IPS-18a (cell line): ENCODE data around the gene UVRAG.

Source experiments
- H3K27ac ChIP-seq: one replicate; pipeline ENCODE4 v1.5.1; 2013; ENCODE audit warnings: low read length
- H3K27me3 ChIP-seq: one replicate; pipeline ENCODE4 v1.6.1; 2013; ENCODE audit warnings: mild to moderate bottlenecking, low read length; ENCODE audit not compliant: control insufficient read depth, insufficient read depth
- H3K36me3 ChIP-seq: one replicate; pipeline ENCODE4 v1.6.1; 2013; ENCODE audit warnings: low read depth, low read length; ENCODE audit not compliant: control insufficient read depth
- H3K4me1 ChIP-seq: one replicate; pipeline ENCODE4 v1.6.1; 2013; ENCODE audit warnings: low read depth, low read length; ENCODE audit not compliant: control insufficient read depth
- H3K4me3 ChIP-seq: one replicate; pipeline ENCODE4 v1.5.1; 2013; ENCODE audit warnings: low read length
- H3K9ac ChIP-seq: one replicate; pipeline ENCODE4 v1.6.1; 2013; ENCODE audit warnings: mild to moderate bottlenecking, low read length, moderate library complexity
- H3K9me3 ChIP-seq: one replicate; pipeline ENCODE4 v1.6.1; 2013; ENCODE audit warnings: low read depth, low read length; ENCODE audit not compliant: control insufficient read depth

The UVRAG gene

DNA sequence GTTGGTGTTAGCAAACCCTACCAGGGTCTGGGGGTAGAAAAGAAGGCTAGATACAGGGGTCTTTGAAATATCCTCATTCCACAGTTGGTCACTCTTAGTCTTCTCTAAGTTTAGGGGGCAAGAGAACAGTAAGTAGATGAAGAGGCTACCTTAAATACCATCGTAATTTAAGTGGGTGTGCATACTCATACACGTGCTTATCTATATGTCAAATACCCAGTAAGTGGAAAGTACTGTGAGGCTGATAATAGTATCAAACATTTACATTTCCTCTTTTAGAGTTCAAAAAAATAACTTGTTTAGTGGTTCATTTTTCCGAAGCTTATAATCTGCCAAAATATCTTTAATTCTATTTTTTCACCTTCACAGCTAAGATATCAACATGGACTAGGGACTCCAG, 300.5 kb downstream of the UVRAG start:
- H3K9me3 ChIP-seq, result no peaks in the 10 kb centered on the region
- no peak overlapping the region for H3K9ac ChIP-seq
- H3K27ac ChIP-seq, result no peak overlapping the region
- no peaks in the 10 kb centered on the region for H3K27me3 ChIP-seq
- no peak overlapping the region for H3K4me3 ChIP-seq
- H3K4me1 ChIP-seq, result peaks cover 12% of the 10 kb centered on the region
- no peaks in the 10 kb centered on the region for H3K36me3 ChIP-seq

DNA sequence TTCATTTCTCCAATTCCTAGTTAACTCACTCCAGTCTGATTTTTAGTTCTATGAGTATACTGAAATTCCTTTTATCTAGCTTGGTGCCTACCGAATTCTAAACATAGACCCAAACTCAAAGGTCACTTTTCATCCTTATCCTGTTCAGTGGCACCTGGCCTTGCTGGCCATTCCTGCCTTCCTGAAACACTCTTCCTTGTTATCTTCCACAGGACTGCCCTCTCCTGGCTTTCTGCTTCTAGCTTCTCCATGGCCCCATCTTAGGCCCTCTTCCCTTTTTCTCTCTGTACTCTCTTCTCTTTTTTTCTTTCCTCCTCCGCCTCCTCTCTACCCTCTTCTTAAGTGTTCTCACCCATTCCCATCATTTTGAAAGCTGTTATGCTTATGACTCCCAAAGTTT, 304.0 kb downstream of the UVRAG start:
- Histone ChIP-seq H3K4me1 (peaks cover 23% of the 10 kb centered on the region), H3K27me3 (no peaks in the 10 kb centered on the region), H3K9ac (no peak overlapping the region), H3K9me3 (no peaks in the 10 kb centered on the region), H3K4me3 (no peak overlapping the region), H3K36me3 (no peaks in the 10 kb centered on the region), H3K27ac (no peak overlapping the region)

DNA sequence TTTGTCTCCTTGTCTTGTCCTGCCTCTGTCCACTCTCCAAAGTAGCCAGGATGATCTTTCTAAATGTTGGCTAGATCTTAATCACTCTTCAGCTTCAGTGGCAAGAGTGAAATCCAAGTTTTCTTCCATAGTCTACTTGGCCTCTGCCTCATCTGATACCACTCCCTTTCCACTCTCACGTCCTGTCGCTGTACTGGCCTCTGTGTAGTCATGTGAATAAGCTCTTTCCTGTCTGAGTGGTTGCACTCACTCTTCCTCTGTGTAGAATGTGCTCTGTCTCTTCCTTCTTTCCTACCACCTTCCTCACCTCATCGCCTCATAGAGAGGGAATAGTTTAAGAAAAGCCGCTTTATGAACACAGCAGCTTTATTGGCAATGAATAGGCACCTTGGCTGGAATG, 304.8 kb downstream of the UVRAG start:
- Histone ChIP-seq H3K9ac (no peak overlapping the region), H3K27ac (no peak overlapping the region), H3K36me3 (no peaks in the 10 kb centered on the region), H3K27me3 (no peaks in the 10 kb centered on the region), H3K9me3 (no peaks in the 10 kb centered on the region), H3K4me3 (no peak overlapping the region), H3K4me1 (peaks cover 23% of the 10 kb centered on the region)

DNA sequence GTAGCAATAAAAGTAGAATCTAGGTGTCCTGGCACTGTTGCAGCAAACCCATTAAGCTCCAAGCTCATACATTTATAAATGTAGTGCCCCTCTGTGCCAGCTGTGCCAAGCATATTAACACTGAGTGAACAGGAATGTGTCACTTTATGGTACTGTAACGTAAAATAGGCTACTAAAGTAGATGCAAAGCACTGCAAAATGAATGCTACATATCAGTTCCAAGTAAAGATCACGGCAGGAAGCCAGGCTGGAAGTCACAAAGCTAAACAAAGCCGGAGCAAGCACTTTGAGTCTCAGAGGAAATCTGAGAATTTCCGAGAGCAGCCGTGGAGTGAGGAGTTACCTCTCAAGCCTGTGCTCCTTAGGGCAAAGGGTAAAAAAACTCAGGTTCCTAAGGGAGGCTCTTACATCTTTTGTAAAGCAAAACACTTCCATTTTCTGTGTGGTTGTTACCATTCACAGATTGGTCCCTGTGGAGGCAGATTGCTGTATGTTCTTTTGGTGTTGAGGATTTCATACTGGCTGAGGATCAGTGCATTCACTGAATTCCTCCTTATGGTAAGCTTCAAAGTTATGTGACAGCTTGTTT, 305.6 kb downstream of the UVRAG start:
- Histone ChIP-seq H3K9me3 (no peaks in the 10 kb centered on the region), H3K27me3 (no peaks in the 10 kb centered on the region), H3K9ac (no peak overlapping the region), H3K4me3 (peak overlapping the region; percentile 21), H3K36me3 (no peaks in the 10 kb centered on the region), H3K27ac (no peak overlapping the region), H3K4me1 (peaks cover 23% of the 10 kb centered on the region)

DNA sequence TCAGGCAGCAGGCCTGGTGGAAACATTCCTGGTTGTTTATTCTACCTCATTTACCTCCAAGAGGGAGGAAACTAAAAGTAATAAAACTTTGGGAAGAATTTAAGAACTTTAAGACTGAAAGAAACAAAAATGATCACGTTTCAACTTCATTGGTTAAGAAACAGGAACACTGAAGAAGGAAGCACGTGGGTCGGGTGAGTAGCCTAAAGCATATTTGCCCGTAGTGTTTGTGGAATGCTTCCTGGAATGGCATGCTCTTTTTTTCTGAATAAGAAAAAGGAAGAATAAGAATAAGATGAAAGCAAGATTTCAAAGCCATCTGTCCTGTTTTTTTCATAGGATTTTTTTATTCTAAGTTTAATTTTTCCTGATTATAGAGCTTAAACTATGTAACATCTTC, 308.2 kb downstream of the UVRAG start:
- H3K9me3 ChIP-seq, result no peaks in the 10 kb centered on the region
- no peak overlapping the region for H3K27ac ChIP-seq
- no peak overlapping the region for H3K4me3 ChIP-seq
- H3K27me3 ChIP-seq, result no peaks in the 10 kb centered on the region
- H3K9ac ChIP-seq, result no peak overlapping the region
- H3K36me3 ChIP-seq, result no peaks in the 10 kb centered on the region
- peaks cover 23% of the 10 kb centered on the region for H3K4me1 ChIP-seq

DNA sequence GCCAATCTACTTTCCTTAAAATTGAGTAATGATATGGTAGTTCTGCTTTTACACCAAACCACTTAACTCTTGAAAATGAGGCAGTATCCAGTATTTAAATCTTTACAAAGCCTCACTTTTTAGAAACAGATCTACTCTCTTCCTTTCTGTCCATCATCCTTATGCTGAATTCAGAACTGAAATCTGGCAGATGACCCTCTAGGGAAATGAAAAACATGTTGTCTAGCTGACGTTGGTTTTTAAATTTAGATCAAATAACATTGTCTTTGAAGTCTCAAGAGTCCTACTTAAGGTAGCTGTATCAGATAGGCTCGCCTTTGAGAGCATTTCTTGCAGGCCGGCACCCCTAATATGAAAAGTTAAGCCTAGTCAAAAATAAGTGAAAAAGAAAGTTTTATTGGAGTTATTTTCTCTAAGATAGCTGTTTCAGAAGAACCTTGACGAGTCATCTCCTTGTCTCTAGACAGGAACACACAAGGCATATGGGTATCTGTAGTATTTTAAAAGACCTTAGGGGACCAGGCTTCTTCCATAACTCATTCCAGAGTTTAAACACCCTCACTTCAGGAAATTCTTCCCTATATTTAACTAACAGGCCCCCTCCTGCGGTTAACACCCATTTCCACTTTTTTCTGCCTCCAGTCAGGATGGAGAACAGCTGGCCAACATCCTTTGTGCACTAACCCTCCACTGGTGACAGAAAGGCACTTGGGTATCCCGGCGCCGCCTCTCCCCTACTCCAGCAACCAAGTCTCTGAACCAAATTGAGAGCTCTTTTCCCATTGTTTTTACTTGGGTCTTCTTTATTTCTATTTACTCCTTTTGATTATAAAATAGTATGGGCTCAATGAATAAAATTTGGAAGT, 310.1 kb downstream of the UVRAG start:
- Histone ChIP-seq H3K9me3 (no peaks in the 10 kb centered on the region), H3K27me3 (no peaks in the 10 kb centered on the region), H3K27ac (no peak overlapping the region), H3K4me1 (peaks cover 15% of the 10 kb centered on the region), H3K36me3 (no peaks in the 10 kb centered on the region), H3K9ac (no peak overlapping the region), H3K4me3 (no peak overlapping the region)

DNA sequence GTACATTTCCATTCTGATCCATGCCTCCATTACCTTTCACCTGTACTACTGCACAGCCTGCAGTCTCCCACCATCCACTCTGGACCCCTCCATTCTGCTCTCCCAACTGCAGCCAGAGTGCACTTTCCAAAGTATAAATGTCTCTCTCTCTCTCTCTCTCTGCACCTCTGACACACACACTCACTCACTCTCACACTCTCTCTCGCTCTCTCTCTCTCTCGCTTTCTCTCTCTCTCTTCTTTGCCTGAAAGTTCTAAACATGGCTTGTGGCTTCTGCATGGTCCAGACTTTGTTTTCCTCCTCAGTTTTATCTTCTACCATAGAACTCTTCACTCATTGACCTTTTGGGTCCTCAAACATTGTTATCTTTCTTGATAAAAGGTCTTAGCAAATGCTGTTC, 314.7 kb downstream of the UVRAG start:
- no peak overlapping the region for H3K4me3 ChIP-seq
- no peak overlapping the region for H3K9ac ChIP-seq
- H3K27ac ChIP-seq, result no peak overlapping the region
- no peaks in the 10 kb centered on the region for H3K4me1 ChIP-seq
- H3K36me3 ChIP-seq, result no peaks in the 10 kb centered on the region
- H3K27me3 ChIP-seq, result no peaks in the 10 kb centered on the region
- no peaks in the 10 kb centered on the region for H3K9me3 ChIP-seq

DNA sequence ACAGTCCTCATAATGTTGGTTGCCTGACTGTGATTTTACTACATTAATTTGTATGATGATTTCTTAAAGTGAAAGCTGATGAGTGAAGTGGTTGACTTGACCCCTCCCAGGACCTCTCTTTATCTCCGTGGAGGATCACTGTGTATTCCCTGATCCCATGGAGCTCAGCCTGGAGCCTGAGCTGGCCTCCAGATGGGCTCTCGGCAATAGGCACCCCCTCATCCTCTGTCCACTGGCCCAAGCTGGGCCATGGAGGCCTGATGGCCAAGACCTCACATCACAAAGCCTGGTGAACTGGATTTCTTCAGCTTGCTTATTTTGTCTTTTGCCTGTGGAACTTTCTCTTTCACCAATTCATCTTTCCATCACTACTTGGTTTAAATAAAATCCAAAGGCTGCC, 316.1 kb downstream of the UVRAG start:
- H3K4me3 ChIP-seq, result no peak overlapping the region
- no peaks in the 10 kb centered on the region for H3K27me3 ChIP-seq
- no peaks in the 10 kb centered on the region for H3K36me3 ChIP-seq
- H3K27ac ChIP-seq, result no peak overlapping the region
- no peaks in the 10 kb centered on the region for H3K9me3 ChIP-seq
- no peak overlapping the region for H3K9ac ChIP-seq
- H3K4me1 ChIP-seq, result no peaks in the 10 kb centered on the region

DNA sequence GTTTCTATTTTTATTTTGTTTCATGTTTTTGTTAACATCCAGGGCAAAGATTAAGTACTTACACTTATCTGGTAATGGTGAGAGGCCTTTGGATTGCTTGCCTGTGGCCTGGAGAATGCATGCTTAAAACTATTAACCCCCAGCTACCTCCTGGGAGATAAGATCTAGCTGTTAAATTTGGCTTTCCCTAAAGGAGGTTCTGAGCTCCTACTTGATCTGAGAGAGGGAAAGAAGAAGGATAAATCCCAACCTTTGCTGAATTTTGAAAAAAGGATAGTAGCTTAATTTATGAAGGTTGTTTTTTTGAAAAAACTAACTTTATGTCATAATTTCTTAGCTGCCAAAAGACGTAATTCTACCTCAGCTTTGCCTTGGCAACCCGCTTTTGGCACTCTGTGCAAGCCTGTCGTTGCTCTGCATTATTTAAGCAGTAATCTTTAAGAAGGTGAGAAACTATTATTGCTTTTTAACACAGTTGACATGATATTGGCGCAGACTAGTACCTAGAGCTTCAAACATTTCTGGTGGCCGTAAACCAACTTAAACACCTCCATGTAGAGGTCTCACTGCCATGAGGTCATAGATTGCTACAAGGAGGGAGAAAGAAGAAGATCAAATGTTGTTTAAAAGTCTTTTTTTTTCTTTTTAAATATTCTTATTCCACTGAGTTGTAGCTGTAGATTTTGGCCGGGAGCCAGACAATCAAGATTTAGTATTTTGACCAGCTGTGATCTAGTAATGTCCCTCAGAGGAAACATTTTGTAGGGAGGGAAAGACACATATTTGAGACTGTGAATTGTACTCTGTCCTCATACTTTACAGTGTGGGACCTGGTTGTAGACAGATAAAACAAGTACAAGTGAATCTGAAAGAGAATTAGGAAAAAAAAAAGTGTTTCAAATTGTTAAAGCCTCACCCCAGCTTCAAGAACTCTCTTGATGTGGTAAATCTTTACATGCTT, 316.9 kb downstream of the UVRAG start:
- H3K4me3 ChIP-seq, result no peak overlapping the region
- no peaks in the 10 kb centered on the region for H3K27me3 ChIP-seq
- H3K9me3 ChIP-seq, result no peaks in the 10 kb centered on the region
- H3K36me3 ChIP-seq, result no peaks in the 10 kb centered on the region
- H3K9ac ChIP-seq, result no peak overlapping the region
- H3K27ac ChIP-seq, result no peak overlapping the region
- H3K4me1 ChIP-seq, result no peaks in the 10 kb centered on the region

DNA sequence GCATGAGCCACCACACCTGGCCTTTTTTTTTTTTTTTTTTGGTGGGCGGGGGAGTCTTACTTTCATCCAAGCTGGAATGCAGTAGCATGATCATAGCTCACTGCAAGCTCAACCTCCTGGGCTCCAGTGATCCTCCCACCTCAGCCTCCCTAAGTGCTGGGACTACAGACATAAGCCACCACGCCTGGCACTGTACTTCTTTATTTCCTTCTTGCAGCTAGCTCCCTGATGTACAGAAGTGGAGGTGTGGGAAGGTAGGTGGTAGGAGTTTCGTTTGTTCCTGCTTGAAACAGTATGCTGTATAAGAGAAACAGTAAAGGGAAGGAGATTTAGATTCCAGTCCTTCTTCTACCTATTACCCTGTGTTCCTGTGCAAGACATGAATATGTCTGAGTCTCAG, 319.2 kb downstream of the UVRAG start:
- Histone ChIP-seq H3K36me3 (no peaks in the 10 kb centered on the region), H3K27me3 (no peaks in the 10 kb centered on the region), H3K9ac (no peak overlapping the region), H3K9me3 (no peaks in the 10 kb centered on the region), H3K4me3 (no peak overlapping the region), H3K4me1 (no peaks in the 10 kb centered on the region), H3K27ac (no peak overlapping the region)

DNA sequence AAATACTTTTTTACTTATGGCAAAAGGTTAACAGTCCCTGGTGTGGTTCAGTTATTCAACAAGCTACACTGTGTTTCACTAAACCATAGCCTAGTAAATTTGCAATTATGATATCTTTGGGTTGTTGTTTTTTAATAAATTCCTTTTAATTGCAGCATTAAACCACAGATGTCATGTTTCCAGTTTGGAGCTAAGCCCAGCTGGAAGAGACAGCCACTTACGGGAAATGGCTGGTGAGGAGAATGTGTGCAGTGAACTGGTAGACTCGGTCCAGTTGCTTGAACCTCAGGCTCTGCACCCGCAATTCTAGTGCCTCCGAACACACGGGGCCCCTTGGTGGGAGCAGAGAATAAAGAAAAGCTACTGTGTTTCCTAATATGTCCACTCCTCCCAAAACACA, 320.5 kb downstream of the UVRAG start:
- Histone ChIP-seq H3K4me3 (no peak overlapping the region), H3K9me3 (no peaks in the 10 kb centered on the region), H3K9ac (no peak overlapping the region), H3K27me3 (no peaks in the 10 kb centered on the region), H3K27ac (no peak overlapping the region), H3K36me3 (no peaks in the 10 kb centered on the region), H3K4me1 (no peaks in the 10 kb centered on the region)
